CD4-positive, alpha-beta T cell treated with Interleukin-6 at 100 ng/mL for 8 hours (primary cell): ENCODE results near the gene PLA2G10.
"Not testable (repeated sequence)": the region's sequence is repeated elsewhere in the genome, so short reads cannot be mapped to it uniquely, and the experiment has no call there.

Source experiments
- DNase-seq: peaks from one replicate; pipeline ENCODE4 v3.0.0-alpha.2; 2020; ENCODE audit warnings: mixed read lengths, low spot score

PLA2G10 gene

GRCh38 chr16:14694129-14694528, at the start of gene PLA2G10:
TSS of gene PLA2G10 (minus strand) at chr16:14694308. CDS start at chr16:14694229, 79 bp downstream.
- DNase-seq = not testable (repeated sequence)

- not testable (repeated sequence) for DNase-seq
These were observed 48.4 kb upstream of the PLA2G10 start, which contains the start of gene NPIPA2 for GRCh38 chr16:14742273-14743128. TSS of gene NPIPA2 (plus strand) at chr16:14742533. CDS start at chr16:14748066, 5,533 bp downstream.

DNA sequence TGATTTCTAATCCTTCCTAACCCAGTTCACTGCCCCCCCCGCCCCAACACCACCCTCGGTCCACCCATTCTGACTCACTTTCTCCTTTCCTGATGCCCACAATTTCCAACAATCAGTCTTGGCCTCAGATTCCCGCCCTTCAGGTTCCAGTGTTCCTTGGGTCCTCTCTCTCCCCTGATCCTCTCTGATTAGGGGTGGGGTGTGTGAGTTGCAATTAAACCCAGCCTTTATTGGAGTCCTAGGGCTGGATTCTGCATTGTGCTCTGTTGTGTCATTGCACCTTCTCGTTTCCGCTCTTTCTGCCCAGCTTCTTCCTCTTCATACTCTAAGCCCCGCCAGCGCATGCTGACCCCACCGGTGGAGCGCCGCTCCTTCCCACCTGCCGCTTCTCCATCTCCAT, 47.7 kb upstream of the PLA2G10 start:
- DNase-seq = not testable (repeated sequence)

GRCh38 chr16:14740832-14741385, 46.8 kb upstream of the PLA2G10 start:
- DNase-seq = not testable (repeated sequence)

- DNase-seq = not testable (repeated sequence)
These were observed 39.1 kb upstream of the PLA2G10 start for GRCh38 chr16:14733233-14733632.

DNA sequence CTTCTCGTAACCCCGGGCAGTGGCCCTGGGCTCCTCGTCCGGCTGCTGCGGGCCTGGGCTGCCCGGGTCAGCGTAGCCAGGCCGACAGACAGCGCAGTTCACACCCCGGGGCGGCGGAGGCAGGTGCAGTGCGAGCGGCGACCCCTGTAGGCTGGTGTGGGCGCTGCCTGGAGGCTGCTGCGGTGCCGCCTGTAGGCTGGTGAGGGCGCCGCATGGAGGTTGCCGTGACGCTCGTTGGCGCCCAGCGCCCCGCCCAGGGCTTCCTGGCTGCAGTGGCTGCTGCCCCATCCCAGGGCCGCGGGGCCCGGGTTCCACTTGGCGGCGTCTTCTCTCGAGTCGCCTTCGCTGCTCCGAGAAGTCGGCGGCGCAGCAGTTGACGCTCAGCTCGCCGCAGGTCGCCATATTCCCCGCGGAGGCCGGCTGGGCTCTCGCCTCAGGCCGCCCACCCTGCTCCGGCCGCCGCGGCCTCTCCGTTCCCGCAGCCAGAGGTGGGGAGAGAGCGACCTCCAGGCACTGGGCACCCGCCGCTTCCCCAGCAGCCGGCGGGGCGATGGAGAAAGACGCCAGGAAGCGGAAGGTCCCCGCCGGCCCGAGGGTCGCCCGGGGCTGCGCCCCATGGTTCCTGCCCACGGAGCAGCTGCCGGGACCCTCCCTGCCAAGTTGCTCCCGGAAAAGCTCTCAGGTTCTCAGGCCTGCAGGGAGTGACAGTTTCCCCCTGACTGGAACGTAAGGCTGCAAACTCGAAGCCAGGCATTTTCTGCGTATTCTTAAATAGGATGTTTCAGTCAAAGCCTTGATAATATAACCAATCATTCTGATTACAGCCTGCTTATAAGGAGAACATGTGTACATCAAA, 9.3 kb upstream of the PLA2G10 start, which contains the start of gene NPIPA3:
Gene NPIPA3, plus strand, starts transcription at position 256 of the 856 bp plus-strand sequence. CDS start 5,533 bp downstream, outside the sequence.
- DNase-seq = not testable (repeated sequence)

GRCh38 chr16:14702672-14703071, 8.6 kb upstream of the PLA2G10 start:
- not testable (repeated sequence) for DNase-seq

DNA sequence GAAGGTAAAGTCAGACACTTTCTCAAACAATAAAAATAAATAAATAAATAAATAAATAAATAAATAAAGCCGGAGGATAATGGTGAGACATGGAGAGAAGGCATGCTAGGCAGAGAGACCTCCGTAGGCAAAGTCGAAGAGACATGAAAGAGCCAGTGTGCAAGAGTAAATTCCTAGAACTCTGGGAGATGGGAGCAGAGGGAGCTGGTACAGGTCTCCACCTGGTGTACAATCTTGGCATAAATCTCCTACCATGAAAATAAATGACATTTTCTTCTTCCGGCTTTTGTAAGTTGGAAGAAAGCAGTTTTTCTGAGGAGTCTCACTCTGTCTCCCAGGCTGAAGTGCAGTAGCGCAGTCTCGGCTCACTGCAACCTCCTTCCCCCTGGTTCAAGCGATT, 7.8 kb upstream of the PLA2G10 start:
- not testable (repeated sequence) for DNase-seq

GRCh38 chr16:14685870-14686793, 8.0 kb downstream of the PLA2G10 start:
- DNase-seq = not testable (repeated sequence)

DNA sequence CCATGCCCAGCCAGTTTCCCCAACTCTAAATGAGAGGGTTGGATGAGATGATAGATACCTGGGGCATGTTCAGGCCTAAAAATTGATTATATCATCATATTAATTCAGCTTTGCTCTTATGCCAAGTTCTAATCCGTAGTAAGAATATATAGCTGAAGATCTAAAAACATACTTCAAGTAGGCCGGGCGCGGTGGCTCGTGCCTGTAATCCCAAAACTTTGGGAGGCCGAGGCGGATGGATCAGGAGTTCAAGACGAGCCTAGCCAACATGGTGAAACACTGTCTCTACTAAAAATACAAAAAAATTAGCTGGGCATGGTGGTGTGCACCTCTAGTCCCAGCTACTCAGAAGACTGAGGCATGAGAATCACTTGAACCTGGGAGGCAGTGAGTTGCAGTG, 12.0 kb downstream of the PLA2G10 start:
- no peak for DNase-seq

DNA sequence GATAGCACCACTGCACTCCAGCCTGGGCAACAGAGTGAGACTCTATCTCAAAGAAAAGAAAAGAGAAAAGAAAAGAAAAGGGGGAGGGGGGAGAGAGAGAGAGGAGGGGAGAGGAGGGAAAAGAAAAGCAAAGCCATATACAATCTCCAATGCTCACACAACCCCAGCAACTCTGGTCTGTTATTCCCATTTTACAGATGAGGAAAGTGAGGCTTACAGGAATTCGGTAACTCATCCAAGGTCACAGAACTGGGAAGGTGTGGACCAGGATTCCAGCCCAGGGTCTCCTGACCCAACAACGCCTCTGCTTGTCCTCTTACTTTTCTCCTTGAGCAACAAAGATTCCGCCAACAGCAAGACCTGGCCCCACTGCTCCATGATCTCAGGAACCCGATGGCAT, 13.0 kb downstream of the PLA2G10 start:
- DNase-seq = no peak

DNA sequence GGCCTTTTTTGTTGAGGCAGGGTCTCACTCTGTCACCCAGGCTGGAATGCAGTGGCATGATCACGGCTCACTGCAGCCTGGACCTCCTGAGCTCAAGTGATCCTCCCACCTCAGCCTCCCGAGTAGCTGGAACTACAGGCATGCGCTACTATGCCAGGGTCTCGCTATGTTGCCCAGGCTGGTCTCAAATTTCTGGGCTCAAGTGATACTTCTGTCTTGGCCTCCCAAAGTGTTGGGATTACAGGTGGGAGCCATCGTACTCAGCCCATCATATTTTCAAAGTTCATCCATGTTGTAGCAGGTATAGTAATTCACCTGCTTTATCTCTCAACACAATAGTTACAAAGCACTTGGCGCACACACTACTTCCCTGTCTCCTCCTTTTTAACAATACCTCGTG, 13.7 kb downstream of the PLA2G10 start:
- not testable (repeated sequence) for DNase-seq

DNA sequence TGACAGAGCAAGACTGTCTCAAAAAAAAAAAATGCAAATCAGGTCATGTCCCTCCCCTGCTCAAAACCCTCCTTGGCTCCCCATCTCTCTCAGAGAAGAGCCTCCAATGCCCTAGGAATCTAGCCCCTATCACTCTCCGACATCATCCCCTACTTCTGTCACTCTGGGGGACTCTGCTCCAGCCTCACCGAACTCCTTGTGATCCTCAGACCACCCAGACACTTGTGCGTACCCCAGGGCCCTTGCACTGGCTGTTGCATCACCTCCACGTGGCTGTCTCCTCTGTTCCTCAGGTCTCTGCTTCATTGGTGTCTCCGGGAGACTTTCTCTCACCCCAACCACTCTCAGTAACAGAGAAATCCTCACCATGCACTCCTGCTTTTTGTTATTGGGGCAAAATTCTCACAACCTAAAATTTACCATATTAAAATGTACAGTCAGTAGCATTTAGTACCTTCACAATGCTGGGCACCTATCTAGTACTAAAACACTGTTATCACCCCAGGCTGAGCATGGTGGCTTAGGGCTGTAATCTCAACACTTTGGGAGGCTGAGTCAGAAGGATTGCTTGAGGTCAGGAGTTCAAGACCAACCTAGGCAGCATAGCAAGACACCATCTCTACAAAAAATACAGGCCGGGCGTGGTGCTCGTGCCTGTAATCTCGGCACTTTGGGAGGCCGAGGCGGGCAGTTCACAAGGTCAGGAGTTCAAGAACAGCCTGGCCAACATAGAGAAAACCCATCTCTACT, 15.2 kb downstream of the PLA2G10 start:
- no peak for DNase-seq

DNA sequence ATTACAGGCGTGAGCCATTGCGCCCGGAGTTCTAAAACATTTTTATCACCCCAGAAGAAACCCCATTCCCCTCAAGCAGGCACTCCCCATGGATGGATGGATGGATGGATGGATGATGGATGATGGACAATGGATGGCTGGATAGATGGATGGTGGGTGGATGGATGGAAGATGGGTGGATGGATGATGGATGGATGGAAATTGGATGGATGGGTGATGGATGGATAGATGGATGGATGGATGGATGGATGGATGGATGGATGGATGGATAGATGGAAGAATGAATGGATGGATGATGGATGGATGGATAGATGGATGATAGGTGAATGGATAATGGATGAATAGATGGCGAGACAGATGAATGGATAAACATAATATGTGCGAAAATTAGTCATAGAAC, 16.5 kb downstream of the PLA2G10 start:
- DNase-seq = no peak

- DNase-seq = no peak
These were observed 17.5 kb downstream of the PLA2G10 start for GRCh38 chr16:14676633-14677032.

DNA sequence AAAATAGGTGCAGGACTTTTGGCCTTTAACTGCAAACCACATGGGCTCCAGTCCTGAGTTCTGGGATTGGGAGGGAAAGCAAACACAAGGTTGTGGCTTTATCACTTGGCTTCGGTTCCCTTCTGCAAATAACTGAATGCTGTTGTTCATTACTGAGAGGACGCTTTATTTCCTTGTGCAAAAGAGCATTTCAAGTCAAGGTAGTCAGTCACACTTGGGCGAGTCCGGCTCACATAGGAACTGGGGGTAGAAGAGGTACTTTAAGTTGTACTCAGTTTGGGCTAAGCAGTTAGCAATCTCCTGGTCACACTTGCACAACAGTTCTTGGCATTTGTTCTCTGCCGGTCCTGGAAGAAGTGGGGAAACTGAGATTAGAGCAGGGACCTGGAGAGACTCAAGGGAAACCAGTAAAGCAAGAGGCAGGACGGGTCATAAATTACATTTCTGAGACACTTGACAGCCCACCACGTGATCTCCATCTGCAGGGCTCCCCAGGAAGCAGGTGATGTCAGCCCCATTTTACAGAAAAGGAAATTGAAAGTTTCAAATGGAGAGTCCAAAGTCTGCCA, 21.6 kb downstream of the PLA2G10 start:
- DNase-seq = no peak

DNA sequence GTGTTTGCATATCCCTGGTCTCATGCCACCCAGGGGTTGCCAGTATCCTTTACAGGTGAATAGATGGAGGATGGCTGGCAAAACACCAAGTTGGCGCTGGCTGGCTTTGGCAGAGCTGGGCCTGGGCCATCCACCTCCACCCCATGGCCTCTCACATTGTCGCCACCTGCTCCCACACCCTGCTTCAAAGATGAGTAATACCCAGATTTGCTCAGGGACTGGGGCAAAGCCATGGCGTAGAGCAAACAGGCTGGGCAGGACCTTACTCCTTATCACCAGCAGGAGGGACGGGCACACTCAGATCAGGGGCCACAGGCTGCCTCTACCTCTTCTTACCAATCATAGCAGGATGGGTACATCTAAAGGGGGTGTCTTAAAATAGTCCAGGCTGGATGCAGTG, 24.3 kb downstream of the PLA2G10 start:
- no peak for DNase-seq

DNA sequence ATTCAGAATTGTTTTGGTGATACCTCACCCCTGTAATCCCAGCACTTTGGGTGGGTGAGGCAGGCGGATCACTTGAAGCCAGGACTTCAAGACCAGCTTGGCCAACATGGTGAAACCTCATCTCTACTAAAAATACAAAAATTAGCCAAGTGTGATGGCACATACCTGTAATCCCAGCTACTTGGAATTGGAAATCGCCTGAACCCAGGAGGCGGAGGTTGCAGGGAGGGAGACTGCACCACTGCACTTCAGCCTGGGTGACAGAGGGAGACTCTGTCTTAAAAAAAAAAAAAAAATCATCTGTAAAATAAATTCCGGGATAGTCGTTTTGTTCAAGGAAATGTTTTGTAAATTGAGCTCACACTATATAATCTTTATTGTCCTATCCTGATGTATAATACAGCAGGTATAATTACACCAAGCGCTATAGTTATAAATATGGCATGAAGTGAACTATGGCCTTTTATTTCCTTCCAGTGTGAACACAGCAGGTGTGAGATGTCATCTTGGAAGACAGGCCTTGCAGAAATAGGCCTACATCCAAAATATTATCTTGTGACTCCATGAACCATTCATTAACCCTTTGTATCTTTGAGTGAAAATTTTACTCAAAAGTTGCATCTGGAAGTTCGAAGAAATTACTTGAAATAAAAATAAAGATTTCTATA, 25.4 kb downstream of the PLA2G10 start:
- DNase-seq = no peak
